HG03095 (cell line): ENCODE results near the gene RPF1.
"Not testable (repeated sequence)": the region's sequence is repeated elsewhere in the genome, so short reads cannot be mapped to it uniquely, and the experiment has no call there.

Experiments used
- ATAC-seq: cut with Tn5 transposase; IDR thresholded peaks from one replicate; pipeline ENCODE4 v1.9.1; 2021; ENCODE audit warnings: moderate library complexity; ENCODE audit not compliant: unreplicated experiment

The RPF1 gene

GRCh38 chr1:84492726-84493125 lies 13.7 kb downstream of the RPF1 start:
- no peak for ATAC-seq

- no peak for ATAC-seq
Measured at GRCh38 chr1:84493747-84494146, 14.7 kb downstream of the RPF1 start.

GRCh38 chr1:84496498-84496897 lies 17.4 kb downstream of the RPF1 start:
- no peak for ATAC-seq

- ATAC-seq, result no peak
Measured at GRCh38 chr1:84497631-84498275, 18.7 kb downstream of the RPF1 start.

GRCh38 chr1:84502927-84503326 lies 23.9 kb downstream of the RPF1 start:
- ATAC-seq, result no peak

GRCh38 chr1:84504580-84505492 lies 25.8 kb downstream of the RPF1 start:
- no peak for ATAC-seq

- ATAC-seq, result peak; percentile 32
Measured at GRCh38 chr1:84505493-84506001, 26.5 kb downstream of the RPF1 start.

- peak; percentile 79 for ATAC-seq
Measured at GRCh38 chr1:84506002-84506728, 27.1 kb downstream of the RPF1 start, which contains the start of the genes GNG5 and SPATA1. TSS of gene GNG5 (minus strand) at chr1:84506581. CDS start at chr1:84506091, 490 bp downstream. TSS of gene SPATA1 (plus strand) at chr1:84506386. CDS start at chr1:84516360, 9,974 bp downstream.

GRCh38 chr1:84506729-84507453 lies 27.8 kb downstream of the RPF1 start:
- ATAC-seq, result no peak

- not testable (repeated sequence) for ATAC-seq
Measured at GRCh38 chr1:84507887-84508286, 28.8 kb downstream of the RPF1 start.

GRCh38 chr1:84508510-84508909 lies 29.4 kb downstream of the RPF1 start:
- no peak for ATAC-seq

GRCh38 chr1:84509029-84509428 lies 30.0 kb downstream of the RPF1 start:
- no peak for ATAC-seq

GRCh38 chr1:84510165-84510564 lies 31.1 kb downstream of the RPF1 start:
- no peak for ATAC-seq

GRCh38 chr1:84510668-84511067 lies 31.6 kb downstream of the RPF1 start:
- ATAC-seq, result no peak

GRCh38 chr1:84524590-84524989 lies 45.5 kb downstream of the RPF1 start:
- no peak for ATAC-seq

- no peak for ATAC-seq
Measured at GRCh38 chr1:84525779-84526178, 46.7 kb downstream of the RPF1 start.

GRCh38 chr1:84538599-84538998 lies 59.5 kb downstream of the RPF1 start:
- ATAC-seq, result no peak

GRCh38 chr1:84539972-84540371 lies 60.9 kb downstream of the RPF1 start:
- no peak for ATAC-seq

GRCh38 chr1:84540759-84541158 lies 61.7 kb downstream of the RPF1 start:
- no peak for ATAC-seq

GRCh38 chr1:84541679-84542078 lies 62.6 kb downstream of the RPF1 start:
- no peak for ATAC-seq
